HCT116 (cell line): ENCODE measurements around the gene TYRP1. TPM values are rescaled to one million over a fixed set of nuclear protein-coding genes. Genes with fewer than 3 reads are reported as not detected.

Experiments
- ATAC-seq: fragments of 200-7000 bp; cut with Tn5 transposase; 2 replicates; pipeline ENCODE4 v1.9.1; 2020; ENCODE audit warnings: mild to moderate bottlenecking, moderate library complexity
- Bru-seq: library from RNA; stranded (reverse); fragments of 400-500 nt; gene quantifications from one replicate; lab custom pipeline; 2021; lab: Mats Ljungman, UMichigan
- BruChase-seq, 2 experiments: library from RNA; stranded (reverse); fragments of 400-500 nt; gene quantifications; one replicate each; lab custom pipeline; 2021; lab: Mats Ljungman, UMichigan
- BruUV-seq: library from RNA; stranded (reverse); fragments of 400-500 nt; replicated peaks from 2 replicates; lab custom pipeline; 2021; lab: Mats Ljungman, UMichigan
- CTCF ChIA-PET: fragments of 300-600 bp; sonication (Branson Sonifier 250); formaldehyde crosslinking; loops from one replicate; lab custom pipeline; 2021; ENCODE audit warnings: antibody characterized with exemption; lab: Charles Lee
- POLR2A ChIA-PET: fragments of 300-600, 350-600 bp; sonication (Branson Sonifier 250); formaldehyde crosslinking; loops from one replicate; lab custom pipeline; 2021; ENCODE audit warnings: antibody characterized with exemption; lab: Charles Lee
- RAD21 ChIA-PET, 2 experiments: fragments of 300-600 bp; sonication (Branson Sonifier 250); formaldehyde crosslinking; loops; one replicate each; lab custom pipeline; 2023; ENCODE audit warnings: low total read pairs in 2 of 2; ENCODE audit not compliant: uncharacterized antibody in 2 of 2, unreplicated experiment in 2 of 2, low non-redundant PET in 1 of 2; lab: Charles Lee
- DNase-seq: peaks from one replicate; pipeline ENCODE4 v3.0.0-alpha.2; 2010; ENCODE audit warnings: low read depth, low spot score
- H2AFZ ChIP-seq: fragments of 200-600 bp; shearing (Covaris generic), sonication (generic); 2 replicates; pipeline ENCODE4 v1.6.1; 2017; ENCODE audit warnings: low read depth, mixed run types, mixed read lengths, antibody characterized with exemption, low read length; ENCODE audit not compliant: poor library complexity, severe bottlenecking
- H3K27ac ChIP-seq: 2 replicates; pipeline ENCODE4 v1.5.1; 2012; ENCODE audit warnings: low read depth, low read length
- H3K27me3 ChIP-seq: fragments of 200-600 bp; sonication (generic); 2 replicates; pipeline ENCODE4 v1.6.1; 2016; ENCODE audit warnings: mixed run types, low read length, mixed read lengths; ENCODE audit not compliant: insufficient read depth
- H3K36me3 ChIP-seq, 2 experiments: fragments of 200-500 bp in 1 of 2; fragments of 200-600 bp in 1 of 2; sonication (Bioruptor generic) in 1 of 2; sonication (generic) in 1 of 2; 2 replicates each; pipeline versions ENCODE4 v1.5.1 to v1.6.1; 2014 to 2016; ENCODE audit warnings: low read length in 2 of 2, inconsistent platforms in 1 of 2, mixed read lengths in 1 of 2, mixed run types in 1 of 2; ENCODE audit not compliant: insufficient read depth in 2 of 2, control insufficient read depth in 1 of 2
- H3K4me1 ChIP-seq, 2 experiments: fragments of 200-600 bp in 1 of 2; sonication (generic) in 1 of 2; 2 replicates each; pipeline versions ENCODE4 v1.5.1 to v1.6.1; 2012 to 2017; ENCODE audit warnings: low read length in 2 of 2, inconsistent platforms in 1 of 2, mild to moderate bottlenecking in 1 of 2, mixed read lengths in 1 of 2, mixed run types in 1 of 2, moderate library complexity in 1 of 2; ENCODE audit not compliant: insufficient read depth in 2 of 2, control insufficient read depth in 1 of 2
- H3K4me2 ChIP-seq: fragments of 200-600 bp; sonication (generic); 2 replicates; pipeline ENCODE4 v1.6.1; 2017; ENCODE audit warnings: mixed run types, low read length, mixed read lengths
- H3K4me3 ChIP-seq, 2 experiments: fragments of 200-600 bp in 1 of 2; sonication (generic) in 1 of 2; replicated peaks in 1 of 2; 2 replicates each; pipeline ENCODE4 v1.5.1; 2011 to 2016; ENCODE audit warnings: low read length in 2 of 2, control low read depth in 1 of 2, low read depth in 1 of 2, mild to moderate bottlenecking in 1 of 2, mixed read lengths in 1 of 2, mixed run types in 1 of 2
- H3K79me2 ChIP-seq: fragments of 200-600 bp; sonication (generic); 2 replicates; pipeline ENCODE4 v1.6.1; 2017; ENCODE audit warnings: mild to moderate bottlenecking, mixed run types, low read length, moderate library complexity, mixed read lengths; ENCODE audit not compliant: insufficient read depth
- H3K9ac ChIP-seq: fragments of 200-600 bp; sonication (generic); 2 replicates; pipeline ENCODE4 v1.6.1; 2016; ENCODE audit warnings: low read length, mixed read lengths
- H3K9me2 ChIP-seq: fragments of 200-600 bp; sonication (generic), shearing (Covaris generic); 2 replicates; pipeline ENCODE4 v1.6.1; 2017; ENCODE audit warnings: mixed run types, mild to moderate bottlenecking, moderate library complexity; ENCODE audit not compliant: insufficient read depth
- H3K9me3 ChIP-seq, 2 experiments: fragments of 200-500 bp in 1 of 2; fragments of 200-600 bp in 1 of 2; sonication (Bioruptor generic) in 1 of 2; sonication (generic) in 1 of 2; 2 replicates each; pipeline ENCODE4 v1.6.1; 2014 to 2017; ENCODE audit warnings: low read length in 2 of 2, mixed read lengths in 2 of 2, inconsistent platforms in 1 of 2, low read depth in 1 of 2, mild to moderate bottlenecking in 1 of 2, mixed run types in 1 of 2, moderate library complexity in 1 of 2; ENCODE audit not compliant: control insufficient read depth in 1 of 2, insufficient read depth in 1 of 2
- H4K20me1 ChIP-seq: fragments of 200-600 bp; sonication (generic), shearing (Covaris generic); 2 replicates; pipeline ENCODE4 v1.6.1; 2017; ENCODE audit warnings: mixed run types, mild to moderate bottlenecking, moderate library complexity; ENCODE audit not compliant: insufficient read depth
- CBX3 ChIP-seq: IDR thresholded peaks from 2 replicates; pipeline ENCODE4 v1.6.1; 2012; ENCODE audit warnings: low read depth
- CEBPB ChIP-seq: IDR thresholded peaks from 2 replicates; pipeline ENCODE4 v1.6.1; 2012; ENCODE audit warnings: low read depth
- EGR1 ChIP-seq: IDR thresholded peaks from 2 replicates; pipeline ENCODE4 v1.6.1; 2012; ENCODE audit warnings: low read depth
- ELF1 ChIP-seq: IDR thresholded peaks from 2 replicates; pipeline ENCODE4 v1.6.1; 2012; ENCODE audit warnings: low read depth, borderline replicate concordance
- EZH2phosphoT487 ChIP-seq: fragments of 200-600 bp; IDR thresholded peaks from 2 replicates; pipeline ENCODE4 v1.6.1; 2018; ENCODE audit warnings: antibody characterized with exemption, borderline replicate concordance
- FOSL1 ChIP-seq: IDR thresholded peaks from 2 replicates; pipeline ENCODE4 v1.6.1; 2012; ENCODE audit warnings: low read depth
- JUND ChIP-seq: IDR thresholded peaks from 2 replicates; pipeline ENCODE4 v1.6.1; 2012
- POLR2A ChIP-seq: IDR thresholded peaks from 2 replicates; pipeline ENCODE4 v1.7.0; 2011; ENCODE audit warnings: borderline replicate concordance; ENCODE audit not compliant: insufficient read depth, insufficient read length; ENCODE audit errors: extremely low read depth
- RAD21 ChIP-seq: IDR thresholded peaks from 2 replicates; pipeline ENCODE4 v1.6.1; 2012; ENCODE audit warnings: low read depth, mild to moderate bottlenecking
- REST ChIP-seq: IDR thresholded peaks from 2 replicates; pipeline ENCODE4 v1.6.1; 2012; ENCODE audit warnings: low read depth
- SIN3A ChIP-seq: IDR thresholded peaks from 2 replicates; pipeline ENCODE4 v1.6.1; 2012; ENCODE audit warnings: low read depth
- SRF ChIP-seq: IDR thresholded peaks from 2 replicates; pipeline ENCODE4 v1.6.1; 2012; ENCODE audit warnings: low read depth
- TCF7L2 ChIP-seq: IDR thresholded peaks from 2 replicates; pipeline ENCODE4 v1.7.0; 2011; ENCODE audit warnings: borderline replicate concordance, inconsistent platforms; ENCODE audit not compliant: insufficient read depth, insufficient read length; ENCODE audit errors: extremely low read depth
- ZBTB33 ChIP-seq: IDR thresholded peaks from 2 replicates; pipeline ENCODE4 v1.6.1; 2011; ENCODE audit warnings: mild to moderate bottlenecking, low read length, moderate library complexity; ENCODE audit not compliant: insufficient replicate concordance; ENCODE audit errors: extremely low read depth
- ZFX ChIP-seq: fragments of 450-650 bp; IDR thresholded peaks from 2 replicates; pipeline ENCODE4 v1.6.1; 2017
- ZNF274 ChIP-seq: fragments of 200-500 bp; sonication (Bioruptor generic); IDR thresholded peaks from 2 replicates; pipeline ENCODE4 v1.6.1; 2014; ENCODE audit warnings: mild to moderate bottlenecking, low read depth, low read length, inconsistent platforms
- intact Hi-C: fragments of 100-400 bp; cut with micrococcal nuclease; formaldehyde crosslinking; loops from 2 replicates; pipeline ENCODE4 v1.10.0; 2022
- long read RNA-seq: library from polyadenylated mRNA; unstranded; transcript quantifications from one replicate; pipeline ENCODE4 v2.0.0, GENCODE V29; 2021; ENCODE audit not compliant: unreplicated experiment
- polyA plus RNA-seq: library from polyadenylated mRNA; unstranded; fragments of >200 nt; gene quantifications from 2 replicates; pipeline ENCODE4 v1.2.1, GENCODE V29; 2012; ENCODE audit warnings: missing spikeins
- total RNA-seq: library from RNA; stranded (reverse); gene quantifications from one replicate; pipeline ENCODE4 v1.2.1, GENCODE V29; 2021; ENCODE audit not compliant: unreplicated experiment
- TF ChIP-seq, protein P1 (sequence below): IDR thresholded peaks from 2 replicates; pipeline ENCODE4 v1.6.1; 2012

Gene TYRP1
- total RNA-seq (not detected), Bru-seq, nascent RNA (percentile 5 among the genes with signal in this experiment), BruChase-seq, experiment 1, labeled RNA remaining after a 6-hour chase (not detected), BruChase-seq, experiment 2, labeled RNA remaining after a 2-hour chase (not detected)
- polyA plus RNA-seq = 0.11 TPM in 1 of 2 replicates, not detected in the other
- long read RNA-seq = 0 reads

- Histone ChIP-seq H3K27ac (no peak within 1 kb of the TSS), H4K20me1 (no peaks in the 10 kb centered on the region), H3K9ac (no peak within 1 kb of the TSS), H2AFZ (no peak within 1 kb of the TSS), H3K9me2 (no peaks in the 10 kb centered on the region), H3K4me1 (no peaks in the 10 kb centered on the region), H3K79me2 (no peaks in the 10 kb centered on the region), H3K36me3 (no peaks in the 10 kb centered on the region), H3K4me3 (no peak within 1 kb of the TSS), H3K27me3 (0 out of 2 replicates have a peak, but pooled peaks cover 1% of the 10 kb centered on the region), H3K4me2 (no peak within 1 kb of the TSS), H3K9me3 (no peaks in the 10 kb centered on the region)
- CTCF ChIA-PET = no interaction called here
- intact Hi-C loops = no loop called here
- TF ChIP-seq, protein P1, sequence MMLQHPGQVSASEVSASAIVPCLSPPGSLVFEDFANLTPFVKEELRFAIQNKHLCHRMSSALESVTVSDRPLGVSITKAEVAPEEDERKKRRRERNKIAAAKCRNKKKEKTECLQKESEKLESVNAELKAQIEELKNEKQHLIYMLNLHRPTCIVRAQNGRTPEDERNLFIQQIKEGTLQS = no peak
- TF ChIP-seq CBX3 (no peak), SIN3A (no peak), SRF (no peak), JUND (no peak), TCF7L2 (no peak), ZBTB33 (no peak), ZFX (no peak), REST (no peak), EGR1 (no peak), RAD21 (no peak), ZNF274 (no peak), POLR2A (no peak), EZH2phosphoT487 (no peak), CEBPB (no peak), ELF1 (no peak), FOSL1 (no peak)
- RAD21 ChIA-PET = no interaction called here
- DNase-seq (no peak), ATAC-seq (no peak)
- BruUV-seq = no TSS peak
- POLR2A ChIA-PET = no interaction called here
These were observed at the start of gene TYRP1 for GRCh38 chr9:12693141-12693540. TYRP1 (plus strand) TSS chr9:12693385; CDS start chr9:12693997, 612 bp downstream.
